Measurements from ENCODE around the gene LAMC3.

- TF ChIP-seq, protein P1, sequence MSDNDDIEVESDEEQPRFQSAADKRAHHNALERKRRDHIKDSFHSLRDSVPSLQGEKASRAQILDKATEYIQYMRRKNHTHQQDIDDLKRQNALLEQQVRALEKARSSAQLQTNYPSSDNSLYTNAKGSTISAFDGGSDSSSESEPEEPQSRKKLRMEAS (IDR thresholded peaks at IDR 0.05; ENCODE audit: low read depth, low read length): no peak
- no peak for TF ChIP-seq CTCF (IDR thresholded peaks at IDR 0.05; ENCODE audit: low read depth, low read length)
- TF ChIP-seq POLR2A (IDR thresholded peaks at IDR 0.05; ENCODE audit: extremely low read depth, insufficient read length): no peak
- TF ChIP-seq MYC (IDR thresholded peaks at IDR 0.05; ENCODE audit: low read depth, low read length): no peak
Observed at GRCh38 chr9:130959809-130960334, 49.1 kb upstream of the LAMC3 start.
